GM18867 (cell line): ENCODE results near the gene GOSR2.
"Not testable (repeated sequence)": the region's sequence is repeated elsewhere in the genome, so short reads cannot be mapped to it uniquely, and the experiment has no call there.

Experiments used
- ATAC-seq: cut with Tn5 transposase; IDR thresholded peaks from one replicate; pipeline ENCODE4 v1.9.1; 2021; ENCODE audit warnings: mild to moderate bottlenecking, moderate library complexity; ENCODE audit not compliant: unreplicated experiment

GOSR2 gene

DNA sequence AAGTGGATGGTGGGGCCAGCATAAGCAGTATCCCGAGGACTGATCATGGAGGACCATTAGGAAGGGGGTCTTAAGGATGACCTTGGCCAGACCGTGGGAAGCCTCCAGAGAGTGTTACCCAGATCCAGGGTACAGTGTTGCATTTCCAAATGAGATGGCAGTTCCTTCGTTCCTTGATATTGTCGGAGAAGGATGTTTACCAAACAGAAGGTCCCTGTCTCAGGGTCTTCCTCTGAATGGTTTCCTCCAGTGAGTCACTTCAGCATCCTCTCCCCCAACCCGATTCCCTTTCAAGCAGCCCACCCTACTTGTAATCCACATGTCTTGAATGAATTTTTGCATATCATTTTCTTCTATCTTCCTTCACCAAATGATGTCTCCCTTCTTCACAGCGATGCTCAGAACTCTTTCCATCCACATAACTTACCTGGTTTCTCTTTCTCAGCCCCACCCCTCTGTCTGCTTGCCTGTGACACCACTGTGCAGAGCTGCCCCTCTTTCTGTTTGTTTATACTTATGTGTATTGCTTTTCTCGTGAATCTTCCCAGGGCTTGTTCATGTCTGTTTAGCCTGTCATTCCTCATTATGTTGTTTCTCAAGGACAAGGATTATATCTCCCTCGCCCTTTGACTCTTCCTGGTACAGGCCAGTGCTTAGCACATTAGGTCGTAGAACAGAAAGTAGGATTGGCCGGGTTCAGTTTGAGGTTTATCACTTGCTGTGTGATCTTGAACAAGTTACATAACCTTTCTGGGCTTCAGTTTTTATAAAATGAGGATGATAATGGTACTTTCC, 5.7 kb downstream of the GOSR2 start:
- ATAC-seq: no peak

DNA sequence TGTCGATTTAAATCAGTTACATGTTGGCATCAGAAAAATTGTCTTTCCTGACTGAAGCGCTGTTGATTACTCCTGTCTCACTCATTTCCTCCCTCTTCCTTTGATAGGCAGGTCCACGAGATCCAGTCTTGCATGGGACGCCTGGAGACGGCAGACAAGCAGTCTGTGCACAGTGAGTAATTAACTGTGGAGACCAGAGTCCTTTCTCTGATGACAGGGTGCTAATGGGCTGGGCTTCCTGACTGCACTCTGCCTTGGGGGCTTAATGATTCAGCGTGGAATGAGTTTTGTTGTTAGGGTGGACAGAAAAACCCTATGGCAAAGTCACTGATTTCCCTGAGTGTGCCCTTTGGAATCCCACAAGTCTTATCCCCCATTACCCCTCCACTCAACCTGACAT, 6.5 kb downstream of the GOSR2 start:
- ATAC-seq: no peak

DNA sequence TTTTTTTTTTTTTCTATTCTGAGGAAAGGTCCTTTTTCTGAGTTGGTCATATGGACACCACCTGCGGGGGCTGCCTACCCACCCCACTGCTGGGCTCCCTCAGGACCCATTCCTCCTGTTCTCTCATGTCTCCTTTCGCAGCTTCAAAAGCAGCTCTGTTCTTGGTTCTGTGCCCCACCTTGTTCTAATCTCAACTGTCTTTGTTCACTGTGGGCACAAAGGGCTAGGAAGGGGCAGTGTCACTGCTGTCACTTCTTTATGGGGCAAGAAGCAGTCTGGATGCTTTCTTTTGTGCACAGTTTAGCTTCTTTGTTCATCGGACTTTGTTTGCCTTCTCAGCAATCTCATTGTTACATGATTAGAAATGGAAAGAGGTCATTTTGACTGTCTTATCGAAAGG, 7.1 kb downstream of the GOSR2 start:
- no peak for ATAC-seq

DNA sequence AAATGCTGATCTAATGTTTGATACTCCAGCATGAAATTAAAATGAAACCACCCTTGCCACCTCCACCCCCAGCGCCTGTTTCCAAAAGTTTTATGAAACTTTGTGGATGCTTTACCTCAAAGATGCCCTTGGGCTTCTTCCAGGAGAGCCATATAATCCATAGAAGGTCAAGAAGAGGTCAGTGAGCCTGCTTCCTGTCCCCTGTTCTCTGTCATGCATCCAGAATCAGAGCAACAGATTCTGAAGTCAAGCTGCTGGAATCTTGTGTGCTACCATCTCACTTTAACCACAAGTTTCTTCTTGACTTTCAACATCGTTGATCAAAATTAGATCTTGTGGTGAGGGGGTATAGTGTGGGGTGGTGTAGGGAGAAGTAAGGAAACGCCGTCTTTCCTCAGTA, 8.6 kb downstream of the GOSR2 start:
- ATAC-seq: no peak

DNA sequence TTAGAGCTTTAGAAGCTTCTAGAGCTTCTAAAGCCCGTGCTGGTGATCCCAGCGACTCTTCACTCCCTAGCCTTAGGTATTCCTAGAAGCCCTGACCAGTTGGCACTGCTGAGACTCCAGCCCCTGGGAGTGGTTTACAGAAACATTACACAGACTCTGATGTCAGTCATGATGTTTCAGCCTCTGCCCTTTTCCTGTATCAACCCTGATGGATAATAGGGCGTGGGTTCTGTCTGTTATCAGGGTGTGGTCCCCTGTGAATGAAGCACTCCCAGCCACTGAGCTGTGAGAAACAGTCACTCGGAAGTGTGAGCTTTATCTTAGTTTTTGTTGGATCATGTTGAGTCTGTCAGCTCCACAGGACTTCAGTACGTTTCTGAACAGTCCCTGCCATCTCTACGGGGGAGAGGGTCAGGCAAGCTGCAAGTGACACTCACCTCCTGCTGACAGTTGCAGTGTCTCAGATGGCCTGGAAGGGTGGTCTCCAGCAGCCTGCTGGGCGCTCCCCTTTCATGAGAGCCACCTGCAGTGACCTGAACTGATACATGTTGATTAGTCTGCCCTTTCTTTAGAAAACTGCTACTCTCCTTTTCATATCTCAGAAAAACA, 12.8 kb downstream of the GOSR2 start:
- no peak for ATAC-seq

DNA sequence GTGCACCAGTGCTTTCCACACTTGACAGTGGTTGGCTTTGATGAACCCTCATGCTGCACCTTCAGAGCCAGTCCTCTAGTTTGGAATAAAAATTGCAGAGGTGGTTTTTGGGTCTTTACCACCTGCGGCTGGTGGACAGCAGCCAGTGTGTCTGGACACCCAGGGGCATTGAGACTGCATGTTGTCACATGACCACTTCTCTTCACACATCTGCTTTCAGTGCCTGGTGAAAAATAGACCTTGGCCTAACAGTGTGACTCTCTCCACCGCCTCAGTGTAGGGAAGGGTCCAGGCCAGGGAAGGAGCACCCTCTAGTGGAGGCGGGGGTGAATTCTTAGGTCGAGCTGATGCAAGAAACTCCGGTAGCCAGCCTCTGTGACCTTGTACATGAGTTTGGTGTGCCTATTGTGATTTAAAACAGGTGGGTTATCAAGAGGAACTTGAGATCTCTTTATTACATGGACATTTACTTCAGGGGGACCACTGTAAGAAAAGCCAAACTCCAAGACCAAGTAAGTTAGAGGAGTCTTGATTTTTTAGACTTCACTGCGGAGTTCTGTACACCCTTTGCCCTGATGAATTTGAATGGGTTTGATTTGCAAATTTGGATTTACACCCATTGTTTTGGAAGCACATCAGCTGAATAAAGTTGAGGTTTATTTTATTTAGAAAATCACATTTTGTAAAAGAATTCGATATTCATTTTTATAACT, 17.9 kb downstream of the GOSR2 start:
- peak; percentile 55 for ATAC-seq

DNA sequence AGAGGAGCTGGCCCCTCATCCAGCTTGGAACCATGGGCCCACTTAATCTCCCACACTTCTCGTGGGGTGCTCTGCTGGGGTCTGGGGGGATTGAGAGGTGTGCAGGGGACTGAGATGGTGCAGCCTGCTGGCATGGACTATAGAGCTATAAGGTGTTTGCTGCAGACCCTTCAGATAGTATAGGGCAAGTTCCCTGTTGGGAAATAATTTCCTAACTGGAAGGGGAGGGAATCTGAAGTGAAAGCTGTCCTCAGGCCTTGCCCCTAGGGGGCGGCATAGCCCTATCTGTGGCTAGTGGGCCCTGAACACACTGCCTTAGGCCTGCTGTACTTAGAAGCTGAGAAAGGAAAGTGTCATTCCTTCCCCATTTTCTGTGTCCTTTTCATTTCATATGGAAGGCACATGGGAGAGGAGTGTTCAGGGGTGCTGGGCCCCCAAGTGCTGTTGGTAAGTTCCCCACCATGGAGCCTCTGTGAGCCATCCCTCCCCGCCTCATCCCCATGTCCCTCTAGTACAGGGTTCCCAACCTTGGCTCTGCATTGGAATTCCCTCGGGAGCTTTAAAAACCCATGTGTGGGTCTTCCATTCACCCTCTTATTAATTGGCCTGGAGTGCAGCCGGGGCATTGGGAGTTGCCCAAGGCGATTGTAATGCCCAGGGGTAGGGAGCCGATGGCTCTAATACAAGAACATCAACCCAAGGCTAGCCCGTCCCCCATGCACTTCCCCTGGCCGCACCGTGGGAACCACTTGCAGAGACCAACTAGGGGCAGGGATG, 19.7 kb downstream of the GOSR2 start:
- no peak for ATAC-seq

DNA sequence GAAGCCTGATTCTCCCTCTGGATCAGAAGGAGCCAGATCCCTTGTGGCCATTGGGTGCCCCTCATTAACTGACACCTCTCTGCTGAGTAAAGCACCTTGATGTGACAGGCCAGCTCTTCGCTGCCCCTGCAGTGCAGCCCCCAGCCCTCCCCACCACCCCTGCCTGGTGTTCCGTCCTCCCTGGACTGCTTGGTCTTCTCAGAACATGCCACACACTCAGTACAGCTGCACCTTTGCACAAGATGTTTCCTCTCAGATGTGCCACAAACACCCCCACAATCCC, 20.2 kb downstream of the GOSR2 start:
- ATAC-seq: no peak

DNA sequence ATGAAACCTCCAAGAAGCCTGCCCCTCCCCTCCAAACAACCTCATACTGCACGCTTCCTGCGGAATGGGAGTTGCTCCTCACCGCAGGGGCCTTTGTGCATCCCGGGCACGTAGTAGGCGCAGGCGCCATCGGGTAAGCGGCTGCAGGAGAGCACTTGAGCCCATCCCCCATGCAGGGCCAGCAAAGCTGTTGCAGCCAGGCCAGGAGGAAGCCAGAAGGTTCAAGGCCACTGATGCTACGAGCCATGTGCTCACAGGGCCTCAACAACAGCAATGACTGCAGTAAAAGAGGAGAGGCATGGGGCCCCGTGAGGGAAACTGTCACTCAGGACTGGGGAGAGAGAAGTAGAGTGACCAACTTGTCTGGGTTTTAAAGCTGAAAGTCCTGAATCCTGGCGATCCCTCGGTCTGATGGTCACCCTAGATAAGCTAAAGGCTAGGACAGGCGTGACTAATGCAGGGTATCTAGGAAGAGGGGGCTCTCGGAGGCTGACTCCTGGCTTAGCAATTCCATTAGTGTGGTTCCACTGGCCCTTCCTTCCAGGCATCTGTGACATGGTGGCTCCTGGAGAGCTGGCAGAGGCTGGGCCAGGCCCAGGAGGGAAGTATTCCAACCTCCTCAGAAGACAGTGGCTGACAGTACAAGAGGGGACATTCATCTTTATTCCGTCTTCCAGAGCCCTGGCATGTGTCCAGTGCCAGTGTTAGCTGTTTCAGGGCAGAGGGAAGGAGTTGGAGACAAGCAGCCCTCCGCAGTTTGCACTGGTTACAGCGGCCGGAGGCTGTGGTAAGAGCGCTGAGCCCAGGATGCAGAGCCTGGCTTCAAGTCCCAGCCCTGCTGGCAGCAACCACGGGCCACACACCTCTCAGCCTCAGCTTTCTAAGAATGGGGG, 20.8 kb downstream of the GOSR2 start:
- ATAC-seq: no peak

DNA sequence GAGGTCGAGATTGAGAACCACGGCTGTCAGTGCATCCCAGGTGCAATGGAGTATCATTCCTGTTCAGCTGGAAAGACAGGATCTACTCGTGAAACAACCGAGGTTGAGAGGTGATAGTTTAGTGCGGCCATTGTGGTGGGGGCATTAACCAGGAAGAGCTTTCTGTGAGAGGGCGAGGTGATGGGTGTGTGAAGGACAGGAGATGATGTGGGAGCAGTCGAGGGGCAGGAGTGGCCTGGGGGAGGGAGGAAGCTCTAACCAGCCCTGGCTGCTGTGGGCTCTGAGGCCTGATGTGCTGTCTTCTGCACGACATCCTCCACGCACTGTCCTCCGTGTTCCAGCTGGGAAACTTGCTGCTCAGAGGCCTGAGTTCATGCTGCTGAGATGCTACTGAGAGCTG, 22.0 kb downstream of the GOSR2 start:
- ATAC-seq: no peak

DNA sequence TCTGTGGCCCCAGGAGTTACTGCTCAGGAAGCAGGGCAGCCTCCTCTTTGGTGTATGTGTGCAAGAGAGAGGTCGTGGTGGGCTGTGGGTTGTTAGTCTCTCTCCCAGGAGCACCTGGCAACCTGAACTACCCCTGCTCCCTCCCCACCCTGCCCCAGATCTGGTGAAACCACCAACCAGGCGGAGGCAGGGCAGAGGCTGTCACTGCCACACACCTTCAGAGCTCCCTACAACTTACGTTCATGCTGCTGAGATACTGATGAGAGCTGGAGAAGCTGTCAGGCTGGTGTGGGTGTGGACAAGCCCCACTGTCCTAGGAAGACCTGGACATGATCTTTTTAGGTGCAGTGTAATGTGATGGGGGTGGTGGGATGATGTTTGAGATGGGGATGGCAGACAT, 24.3 kb downstream of the GOSR2 start:
- no peak for ATAC-seq

DNA sequence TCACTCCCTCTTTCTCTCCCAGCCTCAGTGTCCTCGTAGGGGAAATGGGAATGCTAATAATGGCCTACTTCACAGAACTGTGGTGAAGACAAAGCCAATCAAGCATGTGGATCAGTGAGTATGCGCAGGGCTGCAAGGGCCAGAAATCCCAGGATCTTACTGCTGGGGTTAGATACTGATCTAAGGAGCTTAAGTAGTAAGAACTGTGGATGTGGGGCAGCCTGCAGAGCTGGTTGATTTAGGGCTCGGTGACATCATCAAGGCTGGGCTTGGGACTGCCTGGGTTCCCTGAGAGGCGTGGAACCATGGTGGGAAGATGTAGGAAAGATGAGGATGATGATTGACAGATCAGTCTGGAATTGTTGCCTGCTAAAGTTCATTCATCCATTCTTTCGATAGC, 25.6 kb downstream of the GOSR2 start:
- no peak for ATAC-seq

DNA sequence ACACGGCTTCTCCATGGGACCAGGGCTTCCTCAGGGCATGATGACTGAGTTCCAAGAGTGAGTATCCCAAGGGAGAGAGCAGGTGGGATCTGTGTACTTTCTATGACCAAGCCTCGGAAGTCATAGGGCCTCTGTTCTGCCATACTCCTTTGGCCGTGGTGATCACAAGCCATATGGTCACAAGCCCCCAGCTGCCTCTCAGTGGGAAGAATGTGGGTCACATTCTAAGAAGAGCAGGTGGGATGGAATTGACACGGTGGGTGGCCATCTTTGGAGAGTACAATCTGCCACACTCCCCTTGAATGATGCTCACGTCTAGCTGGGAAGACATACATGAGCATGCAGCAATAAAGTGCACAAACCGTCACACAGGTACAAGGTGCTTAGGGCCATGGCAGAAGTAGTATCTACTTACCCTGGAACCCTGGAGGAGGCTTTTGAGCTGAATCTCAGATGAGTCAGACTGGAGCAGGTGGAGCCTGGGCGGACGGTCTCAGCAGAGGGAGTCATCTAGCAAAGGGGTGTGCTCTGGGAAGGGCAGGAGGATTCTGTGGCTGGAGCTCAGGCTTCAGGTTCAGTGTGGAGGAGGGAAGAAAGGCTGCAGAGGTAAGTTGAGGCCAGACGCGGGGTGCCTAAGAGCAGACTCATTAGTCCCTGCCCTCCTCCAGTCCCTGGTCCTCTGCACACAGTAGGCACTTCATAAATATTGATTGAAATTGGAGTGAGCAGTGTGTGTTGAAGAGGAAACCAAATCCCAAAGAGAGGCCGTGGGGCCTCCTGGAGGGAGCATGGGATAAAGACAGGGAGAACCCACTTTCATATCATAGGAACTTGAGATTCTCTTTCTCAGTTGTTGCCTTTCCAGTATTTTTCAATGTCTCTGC, 26.6 kb downstream of the GOSR2 start:
- no peak for ATAC-seq

DNA sequence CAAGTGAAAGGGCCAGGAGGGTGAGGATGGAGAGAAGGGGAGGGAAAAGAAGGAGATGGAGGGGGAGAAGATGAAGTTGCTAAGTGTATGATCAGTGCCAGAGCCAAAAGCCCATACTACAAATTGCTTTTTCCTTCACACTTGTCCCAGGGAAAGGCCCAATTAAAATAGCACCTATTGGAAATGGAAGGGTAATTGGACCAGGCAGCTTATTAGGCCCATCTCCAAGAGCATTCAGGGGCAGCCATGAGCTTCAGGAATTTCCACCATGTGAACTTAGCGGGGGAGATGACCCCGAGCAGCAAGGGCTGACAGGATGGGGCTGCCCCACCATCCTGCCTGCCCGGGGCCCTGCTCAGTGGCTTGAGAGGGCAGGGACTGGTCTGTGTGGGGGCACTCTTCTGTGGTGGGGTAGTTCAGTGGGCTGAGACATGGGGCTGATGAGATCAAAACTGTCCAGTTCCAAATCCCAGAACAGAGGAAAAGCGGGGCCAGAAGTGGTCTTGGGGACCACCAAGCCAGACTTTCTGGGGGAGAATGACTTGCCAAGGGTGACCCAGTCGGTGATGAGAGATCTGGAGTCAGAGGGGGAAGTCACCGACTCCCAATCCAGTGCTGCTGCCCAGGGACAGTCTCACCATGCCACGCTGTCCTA, 27.5 kb downstream of the GOSR2 start:
- ATAC-seq: no peak

DNA sequence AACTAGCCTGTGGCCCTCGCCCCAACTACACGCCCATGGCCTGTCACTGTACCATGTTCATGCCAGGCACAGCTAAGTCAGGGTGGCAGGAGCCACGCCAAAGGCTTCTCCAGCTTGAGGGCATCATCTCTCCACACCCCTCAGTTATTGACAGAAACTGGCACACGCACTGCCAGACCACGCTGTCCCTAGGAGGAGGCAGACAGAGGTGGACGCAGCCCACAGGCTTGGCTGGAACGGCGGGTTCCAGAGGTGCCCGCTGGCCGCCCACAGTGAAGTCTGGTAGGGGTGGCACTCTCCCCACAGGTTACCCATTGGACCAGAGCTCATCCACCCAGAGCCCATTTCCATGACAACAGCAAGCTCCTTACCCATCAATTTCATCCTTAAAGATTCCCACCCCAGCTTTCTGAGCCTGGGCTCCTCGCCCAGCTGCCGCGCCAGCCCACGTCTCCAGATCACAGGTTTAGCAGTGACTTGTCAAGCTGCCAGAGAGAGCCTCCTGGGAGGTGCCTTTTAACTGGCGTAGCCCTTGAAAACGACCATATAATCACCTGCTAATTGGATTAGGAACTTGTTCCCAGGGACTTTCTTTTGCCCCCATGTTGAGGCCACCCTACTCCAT, 28.1 kb downstream of the GOSR2 start:
- no peak for ATAC-seq

DNA sequence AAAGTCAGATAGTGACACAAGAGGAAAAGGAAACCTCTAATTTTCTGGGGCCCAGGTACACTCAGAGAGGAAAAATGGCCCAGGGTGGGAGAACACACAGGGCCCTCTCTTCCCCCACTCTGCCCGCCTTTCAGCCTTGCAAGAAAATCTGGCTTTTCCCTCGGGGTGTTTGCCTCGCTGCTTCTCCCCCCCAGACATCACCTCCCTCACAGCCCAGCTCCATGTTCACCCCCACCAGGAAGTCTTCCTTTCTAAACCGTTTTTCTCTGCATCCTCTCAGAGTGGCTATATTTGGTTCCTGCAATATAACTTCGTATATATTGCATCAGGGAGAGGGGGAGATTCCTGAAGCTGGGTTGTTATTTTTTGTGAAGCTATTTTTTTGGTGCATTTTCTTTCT, 28.7 kb downstream of the GOSR2 start:
- ATAC-seq: no peak

DNA sequence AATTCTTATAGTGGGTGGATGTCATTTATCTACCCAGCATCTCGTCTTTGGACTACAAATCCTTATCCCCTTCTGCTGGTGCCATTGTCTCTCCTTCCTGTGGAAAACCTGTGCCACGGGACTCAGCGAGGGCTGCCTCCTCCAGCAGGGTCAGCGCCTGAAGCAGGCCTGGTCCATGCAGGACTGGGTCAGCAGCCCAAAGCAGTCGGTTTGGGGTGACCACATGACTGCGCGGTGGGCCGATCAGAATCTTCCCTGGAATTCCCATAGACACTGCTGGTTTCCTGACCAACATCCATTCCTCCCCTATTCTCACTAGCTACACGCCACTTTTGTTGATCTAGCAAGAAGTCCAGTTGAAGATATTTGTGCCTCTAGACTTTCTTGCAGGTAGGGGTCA, 29.2 kb downstream of the GOSR2 start:
- no peak for ATAC-seq

DNA sequence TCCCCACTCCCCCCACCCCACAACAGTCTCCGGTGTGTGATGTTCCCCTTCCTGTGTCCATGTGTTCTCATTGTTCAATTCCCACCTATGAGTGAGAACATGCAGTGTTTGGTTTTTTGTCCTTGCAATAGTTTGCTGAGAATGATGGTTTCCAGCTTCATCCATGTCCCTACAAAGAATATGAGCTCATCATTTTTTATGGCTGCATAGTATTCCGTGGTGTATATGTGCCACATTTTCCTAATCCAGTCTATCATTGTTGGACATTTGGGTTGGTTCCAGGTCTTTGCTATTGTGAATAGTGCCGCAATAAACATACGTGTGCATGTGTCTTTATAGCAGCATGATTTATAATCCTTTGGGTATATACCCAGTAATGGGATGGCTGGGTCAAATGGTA, 30.2 kb downstream of the GOSR2 start:
- not testable (repeated sequence) for ATAC-seq
